Measurements from ENCODE around the gene TCEA3. TPM values are rescaled to one million over a fixed set of nuclear protein-coding genes. Genes with fewer than 3 reads are reported as not detected.

Gene TCEA3
- total RNA-seq: 100 to 1,000 TPM; 147 to 186 TPM
- long read RNA-seq, transcript TCEA3-203 (11 exons, 1,559 nt): major isoform, 173 of 229 reads
- long read RNA-seq, partial matches to known transcripts: 14 of 229 reads
- long read RNA-seq, other reads (novel, unspliced or antisense): 42 of 229 reads

GRCh38 chr1:23424293-23425192, at the start of gene TCEA3:
TCEA3 (minus strand) TSS chr1:23424748; CDS start chr1:23424633, 115 bp downstream.
- intact Hi-C loops (cut with DNase I, micrococcal nuclease): no loop called here
- peak; percentile 70 to 80 for DNase-seq

GRCh38 chr1:23473037-23473800, 48.7 kb upstream of the TCEA3 start:
- intact Hi-C loops (cut with DNase I, micrococcal nuclease): no loop called here
- DNase-seq (no peak), ATAC-seq (no peak)

More at GRCh38 chr1:23424293-23425192, at the start of gene TCEA3:
- peak; percentile 60 for ATAC-seq

- DNase-seq (no peak), ATAC-seq (peak; percentile 56)
- intact Hi-C loops (cut with DNase I, micrococcal nuclease): no loop called here
Measured at GRCh38 chr1:23472351-23473036, 47.9 kb upstream of the TCEA3 start.

GRCh38 chr1:23471473-23472075, 47.0 kb upstream of the TCEA3 start:
- ATAC-seq (no peak), DNase-seq (no peak)
- intact Hi-C loops (cut with DNase I, micrococcal nuclease): no loop called here

GRCh38 chr1:23470282-23471070, 45.9 kb upstream of the TCEA3 start:
- no peak for ATAC-seq
- intact Hi-C loops (cut with DNase I, micrococcal nuclease): no loop called here
- no peak for DNase-seq

GRCh38 chr1:23469372-23469982, 44.9 kb upstream of the TCEA3 start:
- DNase-seq (no peak), ATAC-seq (no peak)
- intact Hi-C loops (cut with DNase I, micrococcal nuclease): no loop called here

GRCh38 chr1:23466423-23466989, 42.0 kb upstream of the TCEA3 start:
- intact Hi-C loops (cut with DNase I, micrococcal nuclease): no loop called here
- ATAC-seq (no peak), DNase-seq (no peak)

- ATAC-seq: no peak
- DNase-seq: no peak
- intact Hi-C loops (cut with DNase I, micrococcal nuclease): no loop called here
Measured at GRCh38 chr1:23463286-23463685, 38.7 kb upstream of the TCEA3 start.

GRCh38 chr1:23462766-23463165, 38.2 kb upstream of the TCEA3 start:
- ATAC-seq (no peak), DNase-seq (no peak)
- intact Hi-C loops (cut with DNase I, micrococcal nuclease): no loop called here

GRCh38 chr1:23461050-23461449, 36.5 kb upstream of the TCEA3 start:
- ATAC-seq (no peak), DNase-seq (no peak)
- intact Hi-C loops (cut with DNase I, micrococcal nuclease): no loop called here

- intact Hi-C loops (cut with DNase I, micrococcal nuclease): no loop called here
- ATAC-seq (no peak), DNase-seq (no peak)
Measured at GRCh38 chr1:23460519-23460918, 36.0 kb upstream of the TCEA3 start.

GRCh38 chr1:23459338-23459757, 34.8 kb upstream of the TCEA3 start:
- DNase-seq: no peak
- peak; percentile 70 for ATAC-seq
- intact Hi-C loops (cut with DNase I, micrococcal nuclease): no loop called here

GRCh38 chr1:23456226-23456625, 31.7 kb upstream of the TCEA3 start:
- ATAC-seq (no peak), DNase-seq (no peak)
- intact Hi-C loops (cut with DNase I, micrococcal nuclease): no loop called here

GRCh38 chr1:23453455-23454000, 29.0 kb upstream of the TCEA3 start:
- ATAC-seq (no peak), DNase-seq (no peak)
- intact Hi-C loops (cut with DNase I, micrococcal nuclease): no loop called here

- ATAC-seq (peak; percentile 95), DNase-seq (peak; percentile 90 to 95)
- intact Hi-C loops (cut with DNase I, micrococcal nuclease): no loop called here
Measured at GRCh38 chr1:23452011-23452411, 27.5 kb upstream of the TCEA3 start.

- ATAC-seq: peak; percentile 27
- DNase-seq: no peak
- intact Hi-C loops (cut with DNase I, micrococcal nuclease): no loop called here
Measured at GRCh38 chr1:23451441-23451840, 26.9 kb upstream of the TCEA3 start.

GRCh38 chr1:23450894-23451293, 26.3 kb upstream of the TCEA3 start:
- intact Hi-C loops (cut with DNase I, micrococcal nuclease): no loop called here

More at GRCh38 chr1:23450894-23451293, 26.3 kb upstream of the TCEA3 start:
- DNase-seq: no peak
- ATAC-seq: no peak
